GM12878 (cell line): ENCODE measurements around the gene HSPB7.

Experiments used
- ATF7 ChIP-seq: fragments of 450-650 bp; IDR thresholded peaks from 2 replicates; pipeline ENCODE4 v1.6.1; 2016; ENCODE audit warnings: low read depth, mild to moderate bottlenecking
- ETV6 ChIP-seq, 2 experiments: fragments of 450-650 bp in 1 of 2; IDR thresholded peaks in 1 of 2; conservative IDR thresholded peaks in 1 of 2; 2 replicates each; pipeline ENCODE4 v1.6.1; 2014; ENCODE audit warnings: antibody characterized with exemption in 1 of 2, borderline replicate concordance in 1 of 2, low read depth in 1 of 2, mild to moderate bottlenecking in 1 of 2, moderate library complexity in 1 of 2
- KAT2A ChIP-seq: conservative IDR thresholded peaks from 2 replicates; pipeline ENCODE4 v1.6.1; 2011; ENCODE audit warnings: low read depth, low read length; ENCODE audit not compliant: control insufficient read depth
- NFIC ChIP-seq: IDR thresholded peaks from 2 replicates; pipeline ENCODE4 v1.6.1; 2012; ENCODE audit warnings: low read depth, mild to moderate bottlenecking, inconsistent platforms, low read length, moderate library complexity
- PKNOX1 ChIP-seq: fragments of 450-650 bp; IDR thresholded peaks from 2 replicates; pipeline ENCODE4 v1.6.1; 2016; ENCODE audit warnings: mild to moderate bottlenecking
- POLR2A ChIP-seq: IDR thresholded peaks from 2 replicates; pipeline ENCODE4 v1.6.1; 2011; ENCODE audit warnings: low read depth, mild to moderate bottlenecking, low read length
- POLR2AphosphoS5 ChIP-seq: IDR thresholded peaks from 2 replicates; pipeline ENCODE4 v1.6.1; 2011; ENCODE audit warnings: mild to moderate bottlenecking, low read length, inconsistent platforms
- SUZ12 ChIP-seq: fragments of 200-600 bp; sonication (generic); IDR thresholded peaks from one replicate; pipeline ENCODE4 v1.6.1; 2018; ENCODE audit warnings: antibody characterized with exemption, mild to moderate bottlenecking; ENCODE audit not compliant: unreplicated experiment
- ZBED1 ChIP-seq: IDR thresholded peaks from 2 replicates; pipeline ENCODE4 v1.6.1; 2016; ENCODE audit warnings: borderline replicate concordance
- ZNF217 ChIP-seq: fragments of 450-650 bp; IDR thresholded peaks from 2 replicates; pipeline ENCODE4 v1.6.1; 2017; ENCODE audit warnings: antibody characterized with exemption, mild to moderate bottlenecking
- TF ChIP-seq, protein P1 (sequence below), 3 experiments: IDR thresholded peaks in 2 of 3; conservative IDR thresholded peaks in 1 of 3; 2 replicates each; pipeline ENCODE4 v1.5.1; 2011; ENCODE audit warnings: low read depth in 3 of 3, low read length in 3 of 3, mild to moderate bottlenecking in 3 of 3, control low read depth in 2 of 3, moderate library complexity in 2 of 3, inconsistent platforms in 1 of 3, mixed read lengths in 1 of 3; ENCODE audit not compliant: control insufficient read depth in 2 of 3, insufficient read depth in 1 of 3; ENCODE audit errors: extremely low read depth in 1 of 3
- TF ChIP-seq, protein P2 (sequence below): fragments of 450-650 bp; IDR thresholded peaks from 2 replicates; pipeline ENCODE4 v1.6.1; 2018; ENCODE audit warnings: borderline replicate concordance, mild to moderate bottlenecking; ENCODE audit not compliant: partially characterized antibody

DNA sequence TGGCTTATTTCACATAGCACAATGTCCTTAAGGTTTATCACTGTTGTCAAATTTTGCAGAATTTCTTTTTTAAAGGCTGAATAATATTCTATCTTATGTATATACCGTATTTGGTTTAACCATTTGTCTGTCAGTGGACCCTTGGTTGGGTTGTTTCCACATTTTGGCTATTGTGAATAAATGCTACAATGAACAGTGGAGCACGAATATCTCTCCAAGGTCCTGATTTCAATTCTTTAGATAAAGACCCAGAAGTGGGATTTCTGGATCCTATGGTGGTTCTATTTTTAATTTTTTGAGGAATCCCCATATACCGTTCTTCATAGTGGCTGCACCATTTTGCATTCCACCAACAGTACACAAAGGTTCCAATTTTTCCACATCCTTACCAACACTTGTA, 36.2 kb downstream of the HSPB7 start:
- TF ChIP-seq POLR2AphosphoS5 (no peak), ZNF217 (no peak), ATF7 (no peak), POLR2A (no peak), SUZ12 (no peak), KAT2A (no peak), ZBED1 (no peak), NFIC (no peak), PKNOX1 (no peak), ETV6 (conservative IDR thresholded peaks at IDR 0.05 in 1 of 2, IDR thresholded peaks at IDR 0.05 in 1 of 2; ENCODE audit: borderline replicate concordance in 1 of 2, low read depth in 1 of 2) (no peak)
- TF ChIP-seq, protein P1, sequence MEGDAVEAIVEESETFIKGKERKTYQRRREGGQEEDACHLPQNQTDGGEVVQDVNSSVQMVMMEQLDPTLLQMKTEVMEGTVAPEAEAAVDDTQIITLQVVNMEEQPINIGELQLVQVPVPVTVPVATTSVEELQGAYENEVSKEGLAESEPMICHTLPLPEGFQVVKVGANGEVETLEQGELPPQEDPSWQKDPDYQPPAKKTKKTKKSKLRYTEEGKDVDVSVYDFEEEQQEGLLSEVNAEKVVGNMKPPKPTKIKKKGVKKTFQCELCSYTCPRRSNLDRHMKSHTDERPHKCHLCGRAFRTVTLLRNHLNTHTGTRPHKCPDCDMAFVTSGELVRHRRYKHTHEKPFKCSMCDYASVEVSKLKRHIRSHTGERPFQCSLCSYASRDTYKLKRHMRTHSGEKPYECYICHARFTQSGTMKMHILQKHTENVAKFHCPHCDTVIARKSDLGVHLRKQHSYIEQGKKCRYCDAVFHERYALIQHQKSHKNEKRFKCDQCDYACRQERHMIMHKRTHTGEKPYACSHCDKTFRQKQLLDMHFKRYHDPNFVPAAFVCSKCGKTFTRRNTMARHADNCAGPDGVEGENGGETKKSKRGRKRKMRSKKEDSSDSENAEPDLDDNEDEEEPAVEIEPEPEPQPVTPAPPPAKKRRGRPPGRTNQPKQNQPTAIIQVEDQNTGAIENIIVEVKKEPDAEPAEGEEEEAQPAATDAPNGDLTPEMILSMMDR (IDR thresholded peaks at IDR 0.05 in 2 of 3, conservative IDR thresholded peaks at IDR 0.05 in 1 of 3; ENCODE audit: control insufficient read depth in 2 of 3, extremely low read depth in 1 of 3, insufficient read depth in 1 of 3, low read depth in 3 of 3, low read length in 3 of 3): no peak
- TF ChIP-seq, protein P2, sequence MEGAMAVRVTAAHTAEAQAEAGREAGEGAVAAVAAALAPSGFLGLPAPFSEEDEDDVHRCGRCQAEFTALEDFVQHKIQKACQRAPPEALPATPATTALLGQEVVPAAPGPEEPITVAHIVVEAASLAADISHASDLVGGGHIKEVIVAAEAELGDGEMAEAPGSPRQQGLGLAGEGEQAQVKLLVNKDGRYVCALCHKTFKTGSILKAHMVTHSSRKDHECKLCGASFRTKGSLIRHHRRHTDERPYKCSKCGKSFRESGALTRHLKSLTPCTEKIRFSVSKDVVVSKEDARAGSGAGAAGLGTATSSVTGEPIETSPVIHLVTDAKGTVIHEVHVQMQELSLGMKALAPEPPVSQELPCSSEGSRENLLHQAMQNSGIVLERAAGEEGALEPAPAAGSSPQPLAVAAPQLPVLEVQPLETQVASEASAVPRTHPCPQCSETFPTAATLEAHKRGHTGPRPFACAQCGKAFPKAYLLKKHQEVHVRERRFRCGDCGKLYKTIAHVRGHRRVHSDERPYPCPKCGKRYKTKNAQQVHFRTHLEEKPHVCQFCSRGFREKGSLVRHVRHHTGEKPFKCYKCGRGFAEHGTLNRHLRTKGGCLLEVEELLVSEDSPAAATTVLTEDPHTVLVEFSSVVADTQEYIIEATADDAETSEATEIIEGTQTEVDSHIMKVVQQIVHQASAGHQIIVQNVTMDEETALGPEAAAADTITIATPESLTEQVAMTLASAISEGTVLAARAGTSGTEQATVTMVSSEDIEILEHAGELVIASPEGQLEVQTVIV: no peak
